Right lobe of liver (tissue), 6 donors: ENCODE measurements around the gene ZBTB21. TPM values are rescaled to one million over a fixed set of nuclear protein-coding genes. Genes with fewer than 3 reads are reported as not detected.
A peak's percentile ranks its signal among the peaks of the same experiment; 100 is the strongest.

Experiments
- ATAC-seq, 4 donors: fragments of 200-7000 bp; cut with Tn5 transposase; one replicate each; pipeline ENCODE4 v1.9.1; 2020; ENCODE audit warnings: mild to moderate bottlenecking in 4 of 4, moderate library complexity in 4 of 4
- DNase-seq, 3 donors: peaks; one replicate each; pipeline ENCODE4 v3.0.0-alpha.2; 2020
- H3K27ac ChIP-seq, 3 donors: fragments of 200-600 bp; one replicate each; pipeline ENCODE4 v1.8.0; 2022
- H3K27me3 ChIP-seq, 2 donors: fragments of 200-600 bp; one replicate each; pipeline ENCODE4 v1.8.0; 2022
- H3K36me3 ChIP-seq, 4 donors: fragments of 200-600 bp; sonication (generic) in 1 of 4; one replicate each; pipeline versions ENCODE4 v1.5.1 to v1.8.0; 2017 to 2022; ENCODE audit warnings: control low read depth in 1 of 4
- H3K4me1 ChIP-seq, 4 donors: fragments of 200-600 bp; sonication (generic) in 1 of 4; one replicate each; pipeline versions ENCODE4 v1.5.1 to v1.8.0; 2017 to 2022; ENCODE audit warnings: control low read depth in 1 of 4
- H3K4me3 ChIP-seq, 3 donors: fragments of 200-600 bp; one replicate each; pipeline ENCODE4 v1.8.0; 2022
- H3K9me3 ChIP-seq, 4 donors: fragments of 200-600 bp; sonication (generic) in 1 of 4; one replicate each; pipeline versions ENCODE4 v1.5.1 to v1.8.0; 2017 to 2022; ENCODE audit warnings: control low read depth in 1 of 4
- POLR2A ChIP-seq: fragments of 450-650 bp; IDR thresholded peaks from one replicate; pipeline ENCODE4 v1.6.1; 2017; ENCODE audit warnings: antibody characterized with exemption, mild to moderate bottlenecking
- WGBS: methylation state at CpG from one replicate; pipeline ENCODE4 v1.1.6; 2018; ENCODE audit warnings: low coverage, low lambda C conversion rate; ENCODE audit not compliant: insufficient coverage; ENCODE audit errors: missing lambda C conversion rate; 5-methylcytosine and 5-hydroxymethylcytosine counted together
- intact Hi-C, 2 donors: fragments of 100-400 bp; cut with DNase I; formaldehyde crosslinking; loops; one replicate each; pipeline versions ENCODE4 v1.11.2 to v1.14.1; 2022
- total RNA-seq, 6 experiments: library from RNA; depleted of rRNA in 2 of 6; stranded (reverse); fragments of >200 nt in 2 of 6; fragmentation: NEBNext Ultra II Directional in 3 of 6; extraction: Animal tissue kit (Norgen Biotek cat#: 25700) in 3 of 6; gene quantifications; one replicate each; pipeline versions ENCODE4 v1.1.0 to v1.2.4, GENCODE V29; 2016 to 2023
- TF ChIP-seq, protein P1 (sequence below), 4 donors: fragments of 200-600 bp in 3 of 4; fragments of 450-650 bp in 1 of 4; IDR thresholded peaks; one replicate each; pipeline versions ENCODE4 v1.5.1 to v1.8.0; 2016 to 2022; ENCODE audit warnings: antibody characterized with exemption in 4 of 4, mild to moderate bottlenecking in 2 of 4
- donor health status: DM: no; HTN: yes; CAD: no.
- donor health status: DM: no; HTN: no; CAD: no.
- donor health status: DM: no; HTN: no; CAD: no.
- donor health status: DM: no; HTN: yes; CAD: no.
- donor health status: DM: no; HTN: yes; CAD: no.

The ZBTB21 gene
- total RNA-seq, 6 experiments from 2014 or later = 3.0 to 28.5 (median 11.2) TPM

GRCh38 chr21:42051788-42052187 is 41.6 kb upstream of the ZBTB21 start:
- ATAC-seq (peak in 1 of 4 donors; percentile 52), DNase-seq (no peak)
- peaks cover 0 to 9% (median 4%) of the 10 kb centered on the region in 4 donors for H3K4me1 ChIP-seq
- intact Hi-C loops = no loop called here
- no peaks in the 10 kb centered on the region for H3K9me3 ChIP-seq
- H3K4me3 ChIP-seq = no peak overlapping the region
- no peaks in the 10 kb centered on the region for H3K36me3 ChIP-seq
- no peak overlapping the region for H3K27ac ChIP-seq
- no peaks in the 10 kb centered on the region for H3K27me3 ChIP-seq
- TF ChIP-seq, protein P1, sequence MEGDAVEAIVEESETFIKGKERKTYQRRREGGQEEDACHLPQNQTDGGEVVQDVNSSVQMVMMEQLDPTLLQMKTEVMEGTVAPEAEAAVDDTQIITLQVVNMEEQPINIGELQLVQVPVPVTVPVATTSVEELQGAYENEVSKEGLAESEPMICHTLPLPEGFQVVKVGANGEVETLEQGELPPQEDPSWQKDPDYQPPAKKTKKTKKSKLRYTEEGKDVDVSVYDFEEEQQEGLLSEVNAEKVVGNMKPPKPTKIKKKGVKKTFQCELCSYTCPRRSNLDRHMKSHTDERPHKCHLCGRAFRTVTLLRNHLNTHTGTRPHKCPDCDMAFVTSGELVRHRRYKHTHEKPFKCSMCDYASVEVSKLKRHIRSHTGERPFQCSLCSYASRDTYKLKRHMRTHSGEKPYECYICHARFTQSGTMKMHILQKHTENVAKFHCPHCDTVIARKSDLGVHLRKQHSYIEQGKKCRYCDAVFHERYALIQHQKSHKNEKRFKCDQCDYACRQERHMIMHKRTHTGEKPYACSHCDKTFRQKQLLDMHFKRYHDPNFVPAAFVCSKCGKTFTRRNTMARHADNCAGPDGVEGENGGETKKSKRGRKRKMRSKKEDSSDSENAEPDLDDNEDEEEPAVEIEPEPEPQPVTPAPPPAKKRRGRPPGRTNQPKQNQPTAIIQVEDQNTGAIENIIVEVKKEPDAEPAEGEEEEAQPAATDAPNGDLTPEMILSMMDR (IDR thresholded peaks at IDR 0.05) = no peak
- TF ChIP-seq POLR2A = no peak
- 43% methylated on average over 7 of the region's 9 CpGs for WGBS

DNA sequence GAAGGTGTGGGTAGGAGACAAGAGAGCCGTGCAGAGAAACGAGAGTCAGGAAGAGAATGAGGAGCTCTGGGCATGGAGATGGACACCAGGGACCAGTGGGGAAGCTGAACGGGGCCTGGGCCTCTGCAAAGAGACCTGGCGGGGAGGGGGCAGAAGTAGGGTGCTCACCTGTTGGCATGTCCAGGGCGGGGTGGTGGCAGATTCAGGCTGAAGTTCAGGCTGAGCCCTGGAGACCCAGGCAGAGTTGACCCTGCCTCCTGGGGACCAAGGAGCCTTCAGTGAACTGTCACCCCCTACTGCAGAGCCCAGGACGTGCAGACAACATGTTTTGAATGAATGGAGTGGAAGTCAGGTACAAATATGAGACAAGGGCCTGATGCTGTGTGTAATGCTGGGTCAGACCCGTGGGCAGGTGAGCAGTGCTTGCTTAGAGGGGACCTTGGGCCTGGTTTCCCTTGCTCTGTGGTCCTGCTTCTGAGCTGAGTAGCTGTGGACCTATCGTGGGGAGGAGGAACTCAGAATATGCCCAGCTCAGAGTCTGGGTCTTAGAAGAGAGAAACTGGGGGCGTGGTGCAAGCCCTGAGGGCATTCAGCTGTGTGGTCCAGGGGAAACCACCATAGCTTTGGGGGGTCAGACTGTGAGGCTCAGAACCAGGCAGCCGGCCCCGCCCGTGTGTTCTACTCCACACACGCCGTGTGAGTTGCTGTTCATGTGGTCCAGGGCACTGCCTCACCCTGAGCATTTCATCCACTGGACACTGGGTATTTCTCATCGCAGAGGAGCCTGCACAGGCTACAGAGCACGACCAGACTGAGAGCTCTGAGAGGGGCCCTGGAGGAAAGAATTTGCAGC is 39.6 kb upstream of the ZBTB21 start:
- Histone ChIP-seq H3K4me1 (no peaks in the 10 kb centered on the region), H3K27me3 (no peaks in the 10 kb centered on the region), H3K9me3 (no peaks in the 10 kb centered on the region), H3K4me3 (no peak overlapping the region), H3K36me3 (no peaks in the 10 kb centered on the region), H3K27ac (no peak overlapping the region)
- intact Hi-C loops = no loop called here
- DNase-seq (no peak), ATAC-seq (peak in 1 of 4 donors; percentile 11)
- WGBS = 88% methylated on average over 6 of the region's 16 CpGs
- TF ChIP-seq, protein P1 (IDR thresholded peaks at IDR 0.05) = no peak
- no peak for TF ChIP-seq POLR2A

DNA sequence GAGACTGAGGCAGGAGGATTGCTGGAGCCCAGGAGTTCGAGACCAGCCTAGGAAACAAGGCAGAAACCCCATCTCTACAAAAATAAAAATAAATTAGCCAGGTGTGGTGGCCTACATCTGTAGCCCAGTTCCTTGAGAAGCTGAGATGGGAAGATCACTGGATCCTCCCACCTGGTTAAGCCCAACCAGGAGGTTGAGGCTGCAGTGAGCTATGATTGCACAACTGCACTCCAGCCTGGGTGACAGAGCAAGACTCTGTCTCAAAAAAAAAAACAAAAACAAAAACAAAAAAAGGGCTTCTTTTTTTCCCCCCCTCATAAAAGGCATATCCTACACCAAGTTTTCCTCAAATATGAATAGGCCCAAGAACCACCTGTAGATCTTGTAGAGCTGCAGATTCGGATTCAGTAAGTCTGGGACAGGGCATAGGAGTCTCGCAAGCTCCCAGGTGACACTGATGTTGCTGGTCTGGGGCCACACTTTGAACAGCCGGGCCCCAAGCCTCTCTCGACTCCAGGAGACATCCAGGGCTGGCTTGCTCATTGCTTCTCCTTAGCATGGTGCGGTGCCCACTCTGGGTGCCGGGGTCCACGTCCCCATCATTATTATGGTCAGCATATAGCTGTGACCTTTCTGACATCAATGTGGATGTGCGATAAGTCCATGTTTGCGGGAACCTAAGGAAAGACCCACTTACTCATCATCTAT is 38.9 kb upstream of the ZBTB21 start:
- TF ChIP-seq, protein P1 (IDR thresholded peaks at IDR 0.05) = no peak
- TF ChIP-seq POLR2A = no peak
- intact Hi-C loops = no loop called here
- Histone ChIP-seq H3K4me3 (no peak overlapping the region), H3K27me3 (no peaks in the 10 kb centered on the region), H3K27ac (no peak overlapping the region), H3K9me3 (no peaks in the 10 kb centered on the region), H3K4me1 (no peaks in the 10 kb centered on the region), H3K36me3 (no peaks in the 10 kb centered on the region)
- DNase-seq (no peak), ATAC-seq (no peak)
- 94% methylated on average over 3 of the region's 10 CpGs for WGBS

DNA sequence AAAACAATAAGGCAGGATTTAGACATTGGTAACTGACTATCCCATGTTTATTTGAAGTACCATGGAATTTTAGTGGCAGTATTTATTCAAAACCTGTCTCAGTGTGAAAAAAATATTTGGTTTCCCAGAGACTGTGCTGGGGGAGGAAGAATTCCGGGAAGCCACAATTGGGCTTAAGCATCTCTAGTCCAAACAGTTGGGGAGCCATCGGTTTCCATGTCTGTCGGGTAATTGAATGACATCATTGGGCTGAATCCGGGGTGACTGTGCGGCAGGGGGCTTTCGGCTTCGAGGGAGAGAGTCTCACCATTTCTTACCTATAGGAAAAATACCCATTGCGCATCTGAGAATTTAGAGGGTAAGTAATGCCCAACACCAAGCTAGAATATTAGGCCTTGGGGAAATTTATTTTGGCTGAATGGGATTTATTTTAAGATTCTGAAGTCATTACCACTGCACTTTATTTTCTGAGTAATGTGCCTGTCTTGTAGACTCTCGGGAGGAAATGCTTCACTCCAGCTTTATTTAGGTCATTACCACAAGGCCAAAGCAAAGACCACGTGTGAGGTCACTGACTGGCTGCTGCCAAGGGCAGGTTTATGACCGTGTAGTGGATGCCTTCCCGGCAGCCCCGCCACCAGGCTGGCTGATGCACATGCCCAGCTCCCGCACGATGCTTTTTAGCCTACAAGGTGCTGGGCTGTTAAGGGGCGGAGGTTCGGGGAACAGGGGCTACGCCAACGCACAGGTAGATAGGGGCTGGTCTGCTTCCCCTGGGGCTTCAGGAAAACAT is 37.9 kb upstream of the ZBTB21 start:
- no peaks in the 10 kb centered on the region for H3K27me3 ChIP-seq
- no peaks in the 10 kb centered on the region for H3K36me3 ChIP-seq
- H3K27ac ChIP-seq = no peak overlapping the region
- no peak overlapping the region for H3K4me3 ChIP-seq
- no peaks in the 10 kb centered on the region for H3K9me3 ChIP-seq
- intact Hi-C loops = no loop called here
- ATAC-seq = peak; percentile 47 to 78 (median 65)
- no peaks in the 10 kb centered on the region for H3K4me1 ChIP-seq
- TF ChIP-seq POLR2A = no peak
- TF ChIP-seq, protein P1 (IDR thresholded peaks at IDR 0.05) = peak in 1 of 4 donors; percentile 4
- no peak for DNase-seq
- WGBS = 63% methylated on average over 8 of the region's 19 CpGs
